ENCODE results near the gene TMEM106B.
"Not testable (repeated sequence)": the region's sequence is repeated elsewhere in the genome, so short reads cannot be mapped to it uniquely, and the experiment has no call there.

Gene TMEM106B

DNA sequence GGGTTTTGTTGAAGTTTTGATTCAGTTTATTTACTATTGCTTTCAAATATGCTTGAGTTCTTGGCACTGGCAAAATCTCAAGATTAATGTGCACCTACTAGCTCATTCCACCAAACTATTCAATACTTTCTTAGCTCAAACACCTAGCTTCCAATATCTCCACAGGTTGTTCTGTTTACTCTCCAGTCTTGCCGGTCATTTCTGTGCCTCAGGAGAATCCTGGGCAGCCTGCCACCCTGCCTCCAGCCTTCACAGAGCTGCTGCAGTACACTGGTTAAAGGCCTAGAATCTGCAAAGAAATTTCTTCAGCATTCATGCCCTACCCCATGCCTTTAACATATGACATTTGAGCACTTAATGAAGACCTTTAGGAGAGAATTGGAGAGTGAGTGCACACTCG is 4.0 kb upstream of the TMEM106B start:
- DNase-seq (ENCODE audit: low read depth, low spot score) = no peak
- WGBS (ENCODE audit: insufficient coverage, insufficient read length) = no CpG with 5 or more reads among the region's 2 CpGs

DNA sequence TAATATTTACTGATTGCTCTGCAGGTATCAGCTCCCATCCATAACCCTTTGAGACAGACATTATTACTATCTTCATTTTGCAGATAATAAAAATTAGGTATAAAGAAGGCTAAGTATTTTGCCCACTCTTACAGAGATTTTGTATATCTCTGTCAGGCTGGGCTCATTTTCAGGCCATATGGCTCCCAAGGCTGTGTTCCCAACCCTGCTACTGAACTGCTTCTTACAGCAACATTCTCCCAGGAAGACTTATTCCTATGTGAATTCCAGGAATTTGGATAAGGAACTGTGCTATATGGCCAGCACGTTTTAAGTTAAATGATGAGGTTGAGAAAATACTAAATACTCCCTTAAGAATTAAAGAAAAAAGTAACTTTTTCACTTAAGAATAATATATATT is 1.9 kb upstream of the TMEM106B start:
- Histone ChIP-seq H3K27me3 (ENCODE audit: control insufficient read depth, insufficient read depth, low read length) (no peaks in the 10 kb centered on the region), H3K36me3 (ENCODE audit: control insufficient read depth, insufficient read depth, low read length) (no peaks in the 10 kb centered on the region), H3K4me1 (ENCODE audit: control insufficient read depth, insufficient read depth, low read length) (peaks cover 2% of the 10 kb centered on the region; the same call in 1 of the 2 replicates), H3K9me3 (ENCODE audit: control insufficient read depth, insufficient read depth, low read length) (no peaks in the 10 kb centered on the region), H3K4me3 (ENCODE audit: low read length) (no peak overlapping the region), H3K27ac (ENCODE audit: low read length) (no peak overlapping the region)
- no CpG with 5 or more reads among the region's 1 CpG for WGBS (ENCODE audit: insufficient coverage, insufficient read length)
- DNase-seq (ENCODE audit: low read depth, low spot score) = no peak

More for the DNA sequence above, 4.0 kb upstream of the TMEM106B start:
- Histone ChIP-seq H3K9me3 (ENCODE audit: control insufficient read depth, insufficient read depth, low read length) (no peaks in the 10 kb centered on the region), H3K4me1 (ENCODE audit: control insufficient read depth, insufficient read depth, low read length) (peaks cover under 1% of the 10 kb centered on the region; the same call in 1 of the 2 replicates), H3K4me3 (ENCODE audit: low read length) (no peak overlapping the region), H3K36me3 (ENCODE audit: control insufficient read depth, insufficient read depth, low read length) (no peaks in the 10 kb centered on the region), H3K27me3 (ENCODE audit: control insufficient read depth, insufficient read depth, low read length) (no peaks in the 10 kb centered on the region), H3K27ac (ENCODE audit: low read length) (no peak overlapping the region)

DNA sequence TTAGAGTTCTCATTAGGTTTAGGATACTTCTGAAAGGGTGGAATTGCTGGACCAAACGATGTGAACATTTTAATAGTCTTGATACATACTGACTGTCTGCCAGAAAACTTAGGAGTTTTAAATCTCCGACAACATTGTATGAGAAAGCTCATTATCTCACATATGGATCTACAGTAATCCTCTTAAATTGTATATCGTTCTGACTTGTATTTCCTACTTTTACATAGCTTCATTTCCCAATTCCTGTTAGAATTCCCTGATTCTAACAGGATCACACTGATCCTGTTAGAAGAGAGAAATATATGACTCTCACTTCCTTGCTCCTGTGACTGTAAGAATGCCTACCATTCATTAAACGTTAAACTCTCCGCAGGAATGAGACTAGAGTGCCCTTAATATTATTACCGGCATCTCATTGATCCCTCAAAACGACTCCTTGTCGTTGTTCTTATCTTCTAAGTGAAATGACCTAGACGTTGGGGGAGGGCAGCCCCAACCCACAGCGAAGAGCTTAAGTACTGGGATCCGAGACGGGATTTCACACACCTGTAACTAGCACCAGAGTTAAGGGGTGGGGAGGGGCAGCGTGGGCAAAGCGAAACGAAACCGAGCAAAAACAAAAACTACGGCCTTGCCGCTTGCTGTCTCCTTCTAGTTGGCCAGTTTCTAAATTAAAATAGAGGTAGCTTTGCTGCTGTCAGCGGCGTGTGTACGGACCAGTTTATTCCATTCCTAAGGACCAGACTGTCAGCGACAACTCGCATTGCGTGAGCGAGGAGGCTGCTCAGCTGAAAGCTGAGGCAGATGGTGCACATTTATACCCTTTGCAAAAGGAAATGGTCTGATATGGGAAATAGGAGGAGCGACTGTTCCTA is 678 bp upstream of the TMEM106B start:
- no peaks in the 10 kb centered on the region for H3K27me3 ChIP-seq (ENCODE audit: control insufficient read depth, insufficient read depth, low read length)
- no peaks in the 10 kb centered on the region for H3K9me3 ChIP-seq (ENCODE audit: control insufficient read depth, insufficient read depth, low read length)
- no peak overlapping the region for H3K27ac ChIP-seq (ENCODE audit: low read length)
- H3K4me1 ChIP-seq (ENCODE audit: control insufficient read depth, insufficient read depth, low read length) = peaks cover 2% of the 10 kb centered on the region; the same call in 1 of the 2 replicates
- WGBS (ENCODE audit: insufficient coverage, insufficient read length) = no CpG with 5 or more reads among the region's 26 CpGs
- no peak for DNase-seq (ENCODE audit: low read depth, low spot score)
- no peaks in the 10 kb centered on the region for H3K36me3 ChIP-seq (ENCODE audit: control insufficient read depth, insufficient read depth, low read length)
- peak overlapping the region; percentile 71; the same call in 1 of the 2 replicates for H3K4me3 ChIP-seq (ENCODE audit: low read length)

DNA sequence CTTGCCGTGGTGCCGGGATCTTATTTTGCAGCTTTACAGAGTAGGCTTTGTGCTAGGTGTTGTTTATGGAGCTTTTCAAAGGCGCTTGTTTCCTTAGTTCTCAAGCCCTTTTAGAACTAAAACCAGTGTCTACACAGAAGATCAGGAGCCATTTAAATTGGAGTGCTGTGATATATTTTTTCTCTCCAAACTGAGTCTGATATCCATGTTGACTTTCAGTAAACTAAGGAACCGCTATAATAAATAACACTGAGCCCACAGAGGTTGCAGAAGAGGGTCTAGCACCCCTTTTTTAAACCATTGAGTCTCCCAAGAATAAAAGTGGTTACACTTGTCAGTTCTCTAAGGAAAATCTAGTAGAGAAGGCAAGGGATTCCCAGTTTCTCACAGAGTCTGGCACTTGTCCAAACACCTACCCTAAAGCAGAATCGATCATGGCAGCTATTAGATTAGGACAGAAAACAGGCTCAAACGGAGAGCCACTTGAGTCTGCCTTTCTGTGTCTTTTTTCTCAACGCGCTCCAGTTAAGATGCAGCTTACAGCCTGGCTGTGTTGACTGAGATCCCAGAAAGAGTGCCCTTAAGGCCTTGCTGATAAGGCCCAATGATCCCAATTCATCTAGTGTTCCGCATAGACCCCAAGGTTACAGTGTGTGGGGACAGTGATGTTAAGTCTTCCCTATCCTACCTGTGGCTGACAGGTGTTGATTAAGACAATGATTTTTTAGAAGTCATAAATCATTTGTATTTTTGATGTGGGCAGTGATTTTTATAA is 804 bp downstream of the TMEM106B start:
- DNase-seq (ENCODE audit: low read depth, low spot score) = no peak
- Histone ChIP-seq H3K27me3 (ENCODE audit: control insufficient read depth, insufficient read depth, low read length) (no peaks in the 10 kb centered on the region), H3K4me3 (ENCODE audit: low read length) (peak overlapping the region; percentile 71; the same call in 1 of the 2 replicates), H3K36me3 (ENCODE audit: control insufficient read depth, insufficient read depth, low read length) (no peaks in the 10 kb centered on the region; the same call in 1 of the 2 replicates), H3K9me3 (ENCODE audit: control insufficient read depth, insufficient read depth, low read length) (no peaks in the 10 kb centered on the region), H3K4me1 (ENCODE audit: control insufficient read depth, insufficient read depth, low read length) (peaks cover 2% of the 10 kb centered on the region; the same call in 1 of the 2 replicates), H3K27ac (ENCODE audit: low read length) (no peak overlapping the region)
- WGBS (ENCODE audit: insufficient coverage, insufficient read length) = no CpG with 5 or more reads among the region's 9 CpGs

DNA sequence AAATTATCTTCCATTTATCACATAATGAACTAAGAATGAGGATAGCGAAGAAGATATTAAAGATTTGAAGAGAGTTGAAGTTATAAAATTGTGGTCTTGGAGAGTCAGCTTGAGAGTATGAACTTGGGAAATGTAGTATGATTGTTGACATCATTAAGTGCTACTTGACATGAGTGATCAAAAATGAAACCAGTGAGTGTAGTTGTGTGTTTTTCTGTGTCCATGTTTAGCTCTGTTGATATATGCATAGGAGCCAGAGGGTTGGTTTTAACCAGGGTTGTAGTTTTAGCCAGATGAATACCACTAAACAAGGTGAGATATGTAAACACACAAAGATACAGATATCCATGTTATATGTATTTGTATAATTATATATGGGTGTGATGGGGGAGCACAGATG is 6.2 kb downstream of the TMEM106B start:
- Histone ChIP-seq H3K4me1 (ENCODE audit: control insufficient read depth, insufficient read depth, low read length) (no peaks in the 10 kb centered on the region), H3K4me3 (ENCODE audit: low read length) (no peak overlapping the region), H3K9me3 (ENCODE audit: control insufficient read depth, insufficient read depth, low read length) (no peaks in the 10 kb centered on the region), H3K27ac (ENCODE audit: low read length) (no peak overlapping the region), H3K27me3 (ENCODE audit: control insufficient read depth, insufficient read depth, low read length) (no peaks in the 10 kb centered on the region), H3K36me3 (ENCODE audit: control insufficient read depth, insufficient read depth, low read length) (no peaks in the 10 kb centered on the region; the same call in 1 of the 2 replicates)
- no peak for DNase-seq (ENCODE audit: low read depth, low spot score)
- WGBS (ENCODE audit: insufficient coverage, insufficient read length) = 100% methylated on average over 1 of the region's 1 CpG

DNA sequence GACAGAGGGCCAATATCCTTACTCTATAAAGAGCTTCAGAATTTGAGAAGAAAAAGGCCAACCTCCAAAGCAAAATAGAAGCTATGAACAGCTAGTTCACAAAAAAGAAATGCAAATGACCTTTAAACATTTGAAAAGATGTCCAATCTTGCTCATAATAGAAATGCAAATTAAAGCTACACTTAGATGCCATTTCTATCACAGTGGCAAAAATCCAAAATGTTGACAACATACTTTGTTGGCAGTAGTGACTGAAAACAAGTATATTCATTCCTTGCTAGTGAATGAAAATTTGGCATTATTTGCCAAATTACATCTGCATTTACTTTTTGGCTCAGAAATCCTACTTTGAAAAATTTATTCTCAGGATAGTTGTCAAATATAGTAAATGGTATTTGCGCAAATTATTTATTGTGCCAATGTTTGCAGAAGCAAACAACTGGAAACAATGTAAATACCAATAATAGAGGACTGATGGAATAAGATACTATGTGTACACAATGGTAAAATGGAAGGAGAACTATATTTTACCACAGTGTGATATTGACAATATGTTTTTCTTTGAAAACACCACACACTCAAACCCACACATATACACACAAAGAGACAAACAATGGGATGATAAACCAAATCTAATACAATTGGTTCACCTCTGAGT is 9.4 kb downstream of the TMEM106B start:
- no CpG with 5 or more reads among the region's 1 CpG for WGBS (ENCODE audit: insufficient coverage, insufficient read length)
- H3K27me3 ChIP-seq (ENCODE audit: control insufficient read depth, insufficient read depth, low read length) = no peaks in the 10 kb centered on the region
- no peaks in the 10 kb centered on the region for H3K9me3 ChIP-seq (ENCODE audit: control insufficient read depth, insufficient read depth, low read length)
- no peak for DNase-seq (ENCODE audit: low read depth, low spot score)
- H3K27ac ChIP-seq (ENCODE audit: low read length) = no peak overlapping the region
- H3K4me3 ChIP-seq (ENCODE audit: low read length) = no peak overlapping the region
- no peaks in the 10 kb centered on the region; the same call in 1 of the 2 replicates for H3K36me3 ChIP-seq (ENCODE audit: control insufficient read depth, insufficient read depth, low read length)
- H3K4me1 ChIP-seq (ENCODE audit: control insufficient read depth, insufficient read depth, low read length) = no peaks in the 10 kb centered on the region

DNA sequence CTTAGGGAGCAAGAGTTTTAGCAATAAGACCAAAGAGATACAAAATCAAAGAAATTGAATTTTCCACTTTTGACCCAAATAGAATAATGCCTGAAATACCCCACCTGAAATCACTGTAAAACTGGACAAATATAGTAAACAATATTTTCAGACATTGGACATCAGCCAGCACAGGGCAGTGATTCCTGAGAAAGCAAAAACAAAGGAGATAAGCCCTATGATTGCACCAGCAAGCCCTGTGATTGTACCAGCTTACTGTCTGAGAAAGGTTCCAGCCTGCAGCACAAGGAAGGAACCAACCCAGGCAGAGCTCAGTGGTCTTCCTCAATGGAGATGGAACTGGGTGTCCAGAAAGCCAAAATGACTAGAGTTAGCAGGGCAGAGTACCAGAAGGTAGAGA is 10.3 kb downstream of the TMEM106B start:
- Histone ChIP-seq H3K27me3 (ENCODE audit: control insufficient read depth, insufficient read depth, low read length) (no peaks in the 10 kb centered on the region), H3K4me3 (ENCODE audit: low read length) (no peak overlapping the region), H3K4me1 (ENCODE audit: control insufficient read depth, insufficient read depth, low read length) (no peaks in the 10 kb centered on the region), H3K27ac (ENCODE audit: low read length) (no peak overlapping the region), H3K9me3 (ENCODE audit: control insufficient read depth, insufficient read depth, low read length) (no peaks in the 10 kb centered on the region), H3K36me3 (ENCODE audit: control insufficient read depth, insufficient read depth, low read length) (no peaks in the 10 kb centered on the region; the same call in 1 of the 2 replicates)
- DNase-seq (ENCODE audit: low read depth, low spot score) = no peak

DNA sequence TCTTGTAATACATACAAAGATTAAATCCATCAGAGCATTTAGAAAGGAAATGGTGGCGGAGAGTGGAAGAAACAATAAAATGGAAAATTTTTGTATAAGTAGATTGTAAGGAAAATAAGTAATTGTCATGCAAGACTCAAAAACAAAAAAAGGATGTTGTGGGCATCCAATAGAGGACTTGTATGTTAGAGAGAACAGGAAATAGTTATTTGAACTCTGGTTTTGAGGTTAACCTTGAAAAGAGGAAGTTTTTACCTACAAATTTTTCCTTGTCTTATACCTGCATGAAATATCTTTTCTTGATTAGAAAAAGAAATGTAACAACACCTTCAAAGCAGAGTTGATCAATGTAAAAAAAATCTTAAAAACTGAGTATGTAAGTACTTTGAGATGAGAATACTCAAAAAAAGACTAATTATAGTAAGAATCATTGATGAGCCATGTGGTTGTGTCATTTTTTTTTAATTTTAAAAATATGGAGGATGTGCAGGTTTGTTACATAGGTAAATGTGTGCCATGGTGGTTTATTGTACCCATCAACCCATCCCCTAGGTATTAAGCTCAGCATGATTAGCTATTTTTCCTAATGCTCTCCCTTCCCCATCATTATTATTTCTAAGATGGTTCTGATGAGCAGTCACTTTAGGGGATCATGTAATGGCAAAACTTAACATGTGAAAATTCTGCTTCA is 11.9 kb downstream of the TMEM106B start:
- H3K27me3 ChIP-seq (ENCODE audit: control insufficient read depth, insufficient read depth, low read length) = no peaks in the 10 kb centered on the region
- WGBS (ENCODE audit: insufficient coverage, insufficient read length) = 100% methylated on average over 1 of the region's 1 CpG
- H3K9me3 ChIP-seq (ENCODE audit: control insufficient read depth, insufficient read depth, low read length) = no peaks in the 10 kb centered on the region
- H3K4me1 ChIP-seq (ENCODE audit: control insufficient read depth, insufficient read depth, low read length) = no peaks in the 10 kb centered on the region
- H3K36me3 ChIP-seq (ENCODE audit: control insufficient read depth, insufficient read depth, low read length) = no peaks in the 10 kb centered on the region; the same call in 1 of the 2 replicates
- no peak overlapping the region for H3K27ac ChIP-seq (ENCODE audit: low read length)
- DNase-seq (ENCODE audit: low read depth, low spot score) = no peak
- no peak overlapping the region for H3K4me3 ChIP-seq (ENCODE audit: low read length)

DNA sequence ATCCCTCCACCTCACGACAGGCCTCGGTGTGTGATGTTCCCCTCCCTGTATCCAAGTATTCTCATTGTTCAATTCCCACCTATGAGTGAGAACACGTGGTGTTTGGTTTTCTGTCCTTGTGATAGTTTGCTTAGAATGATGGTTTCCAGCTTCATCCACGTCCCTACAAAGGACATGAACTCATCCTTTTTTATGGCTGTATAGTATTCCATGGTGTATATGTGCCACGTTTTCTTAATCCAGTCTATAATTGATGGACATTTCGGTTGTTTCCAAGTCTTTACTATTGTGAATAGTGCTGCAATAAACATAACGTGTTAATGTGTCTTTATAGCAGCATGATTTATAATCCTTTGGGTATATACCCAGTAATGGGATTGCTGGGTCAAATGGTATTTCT is 13.9 kb downstream of the TMEM106B start:
- not testable (repeated sequence) for H3K4me3 ChIP-seq (ENCODE audit: low read length); H3K36me3 ChIP-seq (ENCODE audit: control insufficient read depth, insufficient read depth, low read length); DNase-seq (ENCODE audit: low read depth, low spot score); H3K4me1 ChIP-seq (ENCODE audit: control insufficient read depth, insufficient read depth, low read length); H3K27ac ChIP-seq (ENCODE audit: low read length); H3K27me3 ChIP-seq (ENCODE audit: control insufficient read depth, insufficient read depth, low read length); H3K9me3 ChIP-seq (ENCODE audit: control insufficient read depth, insufficient read depth, low read length)
- WGBS (ENCODE audit: insufficient coverage, insufficient read length) = no CpG with 5 or more reads among the region's 7 CpGs

DNA sequence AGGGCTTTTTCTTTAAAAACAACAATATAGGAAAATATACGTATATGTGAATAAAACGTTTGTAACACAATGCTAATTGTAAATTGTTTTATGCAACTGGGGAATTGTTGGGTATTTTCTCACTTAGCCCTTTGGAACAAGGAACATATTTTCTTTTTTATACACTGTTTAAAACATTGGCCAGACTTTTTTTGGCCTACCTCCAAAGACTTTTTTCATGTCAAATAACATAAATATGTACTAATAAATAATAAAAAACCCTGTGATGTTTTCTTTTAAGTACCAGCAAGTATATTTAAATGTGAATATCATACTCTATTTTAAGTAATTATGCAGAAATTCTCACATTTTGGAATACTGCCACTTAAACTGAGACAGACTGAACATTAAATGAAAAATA is 15.7 kb downstream of the TMEM106B start:
- no peaks in the 10 kb centered on the region for H3K9me3 ChIP-seq (ENCODE audit: control insufficient read depth, insufficient read depth, low read length)
- no peak for DNase-seq (ENCODE audit: low read depth, low spot score)
- H3K4me1 ChIP-seq (ENCODE audit: control insufficient read depth, insufficient read depth, low read length) = no peaks in the 10 kb centered on the region
- H3K4me3 ChIP-seq (ENCODE audit: low read length) = no peak overlapping the region
- no peak overlapping the region for H3K27ac ChIP-seq (ENCODE audit: low read length)
- H3K27me3 ChIP-seq (ENCODE audit: control insufficient read depth, insufficient read depth, low read length) = no peaks in the 10 kb centered on the region
- 100% methylated on average over 2 of the region's 2 CpGs for WGBS (ENCODE audit: insufficient coverage, insufficient read length)
- no peaks in the 10 kb centered on the region for H3K36me3 ChIP-seq (ENCODE audit: control insufficient read depth, insufficient read depth, low read length)
